Measurements from ENCODE around the gene MICU1.

DNA sequence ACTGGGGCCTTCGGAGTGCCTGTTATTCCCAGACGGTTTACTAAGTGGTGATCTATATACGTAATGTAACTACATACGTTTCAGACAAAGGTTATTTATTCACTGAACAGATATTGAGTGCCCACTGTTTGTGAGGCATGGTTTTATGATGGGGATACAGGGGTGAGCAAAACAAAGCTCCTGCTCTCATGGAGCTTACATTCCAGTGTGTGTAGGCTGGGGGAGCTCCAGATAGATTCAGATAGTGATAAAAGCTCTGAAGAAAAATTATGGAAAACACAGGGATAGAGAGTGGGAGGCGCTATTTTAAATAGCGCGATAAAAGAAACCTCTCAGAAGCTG lies 270.7 kb downstream of the MICU1 start:
- TF ChIP-seq, protein P1, sequence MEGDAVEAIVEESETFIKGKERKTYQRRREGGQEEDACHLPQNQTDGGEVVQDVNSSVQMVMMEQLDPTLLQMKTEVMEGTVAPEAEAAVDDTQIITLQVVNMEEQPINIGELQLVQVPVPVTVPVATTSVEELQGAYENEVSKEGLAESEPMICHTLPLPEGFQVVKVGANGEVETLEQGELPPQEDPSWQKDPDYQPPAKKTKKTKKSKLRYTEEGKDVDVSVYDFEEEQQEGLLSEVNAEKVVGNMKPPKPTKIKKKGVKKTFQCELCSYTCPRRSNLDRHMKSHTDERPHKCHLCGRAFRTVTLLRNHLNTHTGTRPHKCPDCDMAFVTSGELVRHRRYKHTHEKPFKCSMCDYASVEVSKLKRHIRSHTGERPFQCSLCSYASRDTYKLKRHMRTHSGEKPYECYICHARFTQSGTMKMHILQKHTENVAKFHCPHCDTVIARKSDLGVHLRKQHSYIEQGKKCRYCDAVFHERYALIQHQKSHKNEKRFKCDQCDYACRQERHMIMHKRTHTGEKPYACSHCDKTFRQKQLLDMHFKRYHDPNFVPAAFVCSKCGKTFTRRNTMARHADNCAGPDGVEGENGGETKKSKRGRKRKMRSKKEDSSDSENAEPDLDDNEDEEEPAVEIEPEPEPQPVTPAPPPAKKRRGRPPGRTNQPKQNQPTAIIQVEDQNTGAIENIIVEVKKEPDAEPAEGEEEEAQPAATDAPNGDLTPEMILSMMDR (IDR thresholded peaks at IDR 0.05), result no peak
- no peak for TF ChIP-seq POLR2A (IDR thresholded peaks at IDR 0.05)
